GM21526 (cell line): ENCODE measurements around the gene SEPHS1.
"Not testable (repeated sequence)": the region's sequence is repeated elsewhere in the genome, so short reads cannot be mapped to it uniquely, and the experiment has no call there.

Source experiments
- ATAC-seq: cut with Tn5 transposase; IDR thresholded peaks from one replicate; pipeline ENCODE4 v1.9.1; 2021; ENCODE audit warnings: moderate library complexity; ENCODE audit not compliant: unreplicated experiment, low FRiP score

Gene SEPHS1

GRCh38 chr10:13291821-13292773 is 56.0 kb downstream of the SEPHS1 start:
- ATAC-seq, result no peak

- ATAC-seq, result no peak
Measured at GRCh38 chr10:13291061-13291460, 57.0 kb downstream of the SEPHS1 start.

GRCh38 chr10:13284050-13284449 is 64.0 kb downstream of the SEPHS1 start:
- no peak for ATAC-seq

- not testable (repeated sequence) for ATAC-seq
Measured at GRCh38 chr10:13282348-13282747, 65.7 kb downstream of the SEPHS1 start.

- ATAC-seq, result no peak
Measured at GRCh38 chr10:13276749-13277365, 71.2 kb downstream of the SEPHS1 start.

GRCh38 chr10:13276146-13276545 is 71.9 kb downstream of the SEPHS1 start:
- ATAC-seq, result not testable (repeated sequence)

GRCh38 chr10:13272164-13272571 is 75.9 kb downstream of the SEPHS1 start:
- ATAC-seq, result no peak

- ATAC-seq, result no peak
Measured at GRCh38 chr10:13271552-13272163, 76.4 kb downstream of the SEPHS1 start.

GRCh38 chr10:13270877-13271551 is 77.1 kb downstream of the SEPHS1 start:
- no peak for ATAC-seq

GRCh38 chr10:13268841-13269240 is 79.3 kb downstream of the SEPHS1 start:
- ATAC-seq, result no peak

GRCh38 chr10:13268310-13268709 is 79.8 kb downstream of the SEPHS1 start:
- ATAC-seq, result no peak
